GM12864 (cell line): ENCODE data around the gene UBE2O.

Experiments
- DNase-seq: peaks from one replicate; pipeline ENCODE4 v3.0.0-alpha.2; 2011; ENCODE audit warnings: low read depth
- H3K4me3 ChIP-seq: 2 replicates; pipeline ENCODE4 v1.5.1; 2011; ENCODE audit warnings: mild to moderate bottlenecking, low read depth, low read length, control low read depth
- TF ChIP-seq, protein P1 (sequence below): IDR thresholded peaks from 2 replicates; pipeline ENCODE4 v1.5.1; 2011; ENCODE audit warnings: low read depth, mild to moderate bottlenecking, moderate library complexity, low read length, control low read depth, inconsistent platforms; ENCODE audit errors: missing control alignments

Gene UBE2O

DNA sequence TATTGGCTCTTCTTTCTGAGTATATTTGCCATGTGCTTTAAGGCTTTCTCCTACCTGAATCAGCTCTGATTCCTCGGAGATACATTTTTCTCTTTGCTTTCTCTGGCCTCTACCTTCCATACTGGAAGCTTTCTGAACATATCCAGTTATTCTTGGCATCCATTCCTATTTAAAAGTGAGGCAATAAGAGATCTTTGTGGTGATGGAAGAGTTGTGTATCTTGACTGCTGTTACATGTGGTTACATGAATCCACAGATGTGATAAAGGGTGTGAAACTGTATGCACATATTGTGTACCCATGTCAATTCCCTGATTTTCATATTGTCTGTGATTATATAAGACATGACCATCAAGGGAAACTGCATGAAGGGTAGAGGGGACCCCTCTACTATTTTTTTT, 24.4 kb downstream of the UBE2O start:
- no peak overlapping the region for H3K4me3 ChIP-seq
- TF ChIP-seq, protein P1, sequence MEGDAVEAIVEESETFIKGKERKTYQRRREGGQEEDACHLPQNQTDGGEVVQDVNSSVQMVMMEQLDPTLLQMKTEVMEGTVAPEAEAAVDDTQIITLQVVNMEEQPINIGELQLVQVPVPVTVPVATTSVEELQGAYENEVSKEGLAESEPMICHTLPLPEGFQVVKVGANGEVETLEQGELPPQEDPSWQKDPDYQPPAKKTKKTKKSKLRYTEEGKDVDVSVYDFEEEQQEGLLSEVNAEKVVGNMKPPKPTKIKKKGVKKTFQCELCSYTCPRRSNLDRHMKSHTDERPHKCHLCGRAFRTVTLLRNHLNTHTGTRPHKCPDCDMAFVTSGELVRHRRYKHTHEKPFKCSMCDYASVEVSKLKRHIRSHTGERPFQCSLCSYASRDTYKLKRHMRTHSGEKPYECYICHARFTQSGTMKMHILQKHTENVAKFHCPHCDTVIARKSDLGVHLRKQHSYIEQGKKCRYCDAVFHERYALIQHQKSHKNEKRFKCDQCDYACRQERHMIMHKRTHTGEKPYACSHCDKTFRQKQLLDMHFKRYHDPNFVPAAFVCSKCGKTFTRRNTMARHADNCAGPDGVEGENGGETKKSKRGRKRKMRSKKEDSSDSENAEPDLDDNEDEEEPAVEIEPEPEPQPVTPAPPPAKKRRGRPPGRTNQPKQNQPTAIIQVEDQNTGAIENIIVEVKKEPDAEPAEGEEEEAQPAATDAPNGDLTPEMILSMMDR = no peak
- no peak for DNase-seq

DNA sequence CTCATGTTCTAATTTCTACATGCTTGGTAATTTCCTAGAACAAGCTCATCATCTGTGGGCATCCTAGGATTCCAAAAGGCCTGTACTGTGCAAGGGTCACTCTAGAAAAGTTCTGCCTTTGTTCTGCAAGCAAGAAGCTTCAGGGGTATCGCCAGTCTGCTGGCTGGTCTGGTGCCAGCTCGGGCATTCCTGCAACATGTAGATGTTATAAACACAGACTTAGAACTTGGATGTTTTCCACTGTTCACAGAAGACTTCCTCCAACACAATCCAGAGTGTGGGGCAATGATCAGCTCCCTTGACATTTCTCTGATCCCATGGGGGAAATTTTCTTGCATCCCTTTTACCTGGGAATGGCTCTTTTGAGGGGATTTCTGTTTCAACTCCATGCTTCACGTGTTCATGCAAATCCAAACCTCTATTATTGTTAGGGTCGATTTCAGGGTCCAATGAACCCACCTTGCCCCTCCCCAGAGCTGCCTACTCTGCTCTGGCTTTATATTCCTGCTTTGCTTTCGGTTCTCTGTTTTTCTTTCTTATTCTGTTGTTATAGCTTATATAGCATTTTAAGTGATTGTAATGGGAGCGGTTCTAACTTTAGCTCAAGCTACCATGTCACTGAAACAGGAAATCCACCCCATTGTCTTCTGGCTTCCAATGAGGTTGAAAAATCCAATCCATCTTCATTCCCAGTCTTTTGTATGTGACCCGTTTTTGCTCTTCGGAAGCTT, 25.3 kb downstream of the UBE2O start:
- TF ChIP-seq, protein P1 = no peak
- H3K4me3 ChIP-seq = no peak overlapping the region
- DNase-seq = no peak

DNA sequence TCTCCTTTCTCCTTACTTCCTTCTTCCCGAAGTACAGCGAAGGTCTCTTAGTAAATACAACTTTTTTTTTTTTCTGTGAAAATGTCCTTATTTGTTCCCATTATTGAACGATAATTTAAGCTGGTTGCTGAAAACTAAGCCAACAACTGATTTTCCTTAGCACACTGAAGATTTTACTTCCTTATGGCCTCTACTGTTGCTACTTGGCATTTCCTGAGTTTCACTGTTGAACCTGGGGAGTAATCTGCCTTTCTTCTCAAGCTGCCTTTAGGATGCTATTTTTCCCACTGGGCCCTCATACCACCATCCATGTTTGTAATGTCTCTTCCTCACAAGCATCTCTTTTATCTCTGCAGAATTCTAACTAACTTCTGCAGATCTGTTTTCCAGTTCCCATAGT, 26.1 kb downstream of the UBE2O start:
- TF ChIP-seq, protein P1 = no peak
- DNase-seq = no peak
- H3K4me3 ChIP-seq = no peak overlapping the region

DNA sequence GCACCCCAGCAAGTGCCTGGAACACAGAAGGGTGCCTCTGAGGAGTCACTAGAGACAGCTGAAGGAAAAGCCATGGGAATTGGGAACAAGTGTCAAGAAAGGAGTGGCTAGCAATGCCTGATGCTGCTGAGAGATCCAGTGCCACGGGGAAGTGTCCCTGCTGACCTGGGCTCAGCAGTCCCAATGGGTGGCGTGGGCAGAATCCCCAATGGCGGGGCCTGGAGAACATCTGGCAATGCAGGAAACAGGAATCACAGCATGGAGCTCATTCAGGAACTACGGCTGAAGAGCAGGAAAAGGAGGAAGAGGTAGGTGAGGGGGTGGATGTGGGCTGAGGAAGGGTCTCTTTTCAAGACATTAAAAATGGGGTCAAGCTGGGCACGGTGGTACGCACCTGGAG, 30.1 kb downstream of the UBE2O start:
- DNase-seq = no peak
- TF ChIP-seq, protein P1 = no peak
- H3K4me3 ChIP-seq = no peak overlapping the region

DNA sequence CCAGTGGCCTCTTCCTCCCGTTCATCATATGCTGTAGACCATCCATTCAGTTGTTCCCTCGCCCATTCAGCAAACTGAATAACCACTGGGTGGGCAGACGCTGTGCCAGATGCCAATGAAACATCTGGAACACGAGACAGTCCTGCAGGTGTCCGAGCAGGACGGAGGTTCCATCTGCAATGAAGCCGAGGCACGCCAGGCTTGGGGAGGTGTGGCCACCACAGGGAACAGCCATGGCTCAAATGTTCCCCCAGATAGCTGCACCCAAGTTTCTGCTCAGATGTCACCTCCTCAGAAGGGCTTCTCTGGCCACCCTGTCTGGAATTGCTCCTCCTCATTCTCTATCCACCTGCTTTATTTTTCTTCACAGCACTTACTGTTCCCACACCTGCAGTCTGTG, 30.5 kb downstream of the UBE2O start:
- H3K4me3 ChIP-seq = no peak overlapping the region
- no peak for DNase-seq
- TF ChIP-seq, protein P1 = no peak

DNA sequence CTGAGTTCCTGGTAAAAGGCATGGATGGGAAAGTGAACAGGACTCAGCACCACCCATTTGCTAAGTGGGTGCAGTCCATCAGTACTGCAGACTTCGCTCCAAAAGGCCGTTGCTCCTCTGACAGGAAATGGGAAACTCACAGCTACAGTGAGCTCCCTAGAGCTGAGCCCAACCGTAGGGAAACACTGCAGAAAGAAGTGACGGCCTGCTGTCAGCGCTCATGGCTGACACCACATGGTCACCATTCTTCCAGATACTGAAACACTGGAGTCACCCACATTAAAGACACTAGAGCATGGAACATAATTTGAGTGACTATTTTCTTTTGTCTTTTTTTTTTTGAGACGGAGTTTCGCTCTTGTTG, 31.9 kb downstream of the UBE2O start:
- no peak overlapping the region for H3K4me3 ChIP-seq
- no peak for DNase-seq

More for the DNA sequence above, 31.9 kb downstream of the UBE2O start:
- TF ChIP-seq, protein P1 = no peak
